Epithelial cell of esophagus (primary cell): ENCODE data around the gene NF2.
A peak's percentile ranks its signal among the peaks of the same experiment; 100 is the strongest.
"Not testable (repeated sequence)": the region's sequence is repeated elsewhere in the genome, so short reads cannot be mapped to it uniquely, and the experiment has no call there.

Experiments used
- DNase-seq: peaks from one replicate; pipeline ENCODE4 v3.0.0; 2010; ENCODE audit warnings: low read depth
- H3K4me3 ChIP-seq: 2 replicates; pipeline ENCODE4 v1.5.1; 2011; ENCODE audit warnings: mild to moderate bottlenecking, low read length, control low read depth
- CTCF ChIP-seq: IDR thresholded peaks from 2 replicates; pipeline ENCODE4 v1.5.1; 2011; ENCODE audit warnings: low read depth, mild to moderate bottlenecking, low read length, control low read depth, inconsistent platforms; ENCODE audit not compliant: insufficient read depth; ENCODE audit errors: missing control alignments

NF2 gene

GRCh38 chr22:29603358-29604075 lies at the start of gene NF2:
Gene NF2 (plus strand): TSS chr22:29603633. CDS start chr22:29603999, 366 bp downstream.
- peak within 1 kb of the TSS; percentile 69 for H3K4me3 ChIP-seq
- no peak for TF ChIP-seq CTCF
- peak; percentile 100 for DNase-seq

GRCh38 chr22:29555065-29555644 lies 48.3 kb upstream of the NF2 start:
- no peak for TF ChIP-seq CTCF
- no peak overlapping the region for H3K4me3 ChIP-seq
- no peak for DNase-seq

- no peak for DNase-seq
- H3K4me3 ChIP-seq = no peak overlapping the region
- no peak for TF ChIP-seq CTCF
Observed at GRCh38 chr22:29559030-29559429, 44.4 kb upstream of the NF2 start.

- TF ChIP-seq CTCF = no peak
- H3K4me3 ChIP-seq = no peak overlapping the region
- no peak for DNase-seq
Observed at GRCh38 chr22:29559853-29560252, 43.6 kb upstream of the NF2 start.

- H3K4me3 ChIP-seq = no peak overlapping the region
- DNase-seq = no peak
- no peak for TF ChIP-seq CTCF
Observed at GRCh38 chr22:29563652-29564460, 39.6 kb upstream of the NF2 start.

- DNase-seq, H3K4me3 ChIP-seq: not testable (repeated sequence)
Observed at GRCh38 chr22:29566513-29566912, 36.9 kb upstream of the NF2 start.

- no peak for DNase-seq
- no peak for TF ChIP-seq CTCF
Observed at GRCh38 chr22:29567338-29567737, 36.1 kb upstream of the NF2 start.

More at GRCh38 chr22:29567338-29567737, 36.1 kb upstream of the NF2 start:
- H3K4me3 ChIP-seq = no peak overlapping the region
